ENCODE measurements around the gene PPP1R3E. TPM values are rescaled to one million over a fixed set of nuclear protein-coding genes. Genes with fewer than 3 reads are reported as not detected.
"Not testable (repeated sequence)": the region's sequence is repeated elsewhere in the genome, so short reads cannot be mapped to it uniquely, and the experiment has no call there.

PPP1R3E gene
- polyA plus RNA-seq, 1 of the 3 experiments (the other 2 are of a cell fraction), result 6.6 TPM

DNA sequence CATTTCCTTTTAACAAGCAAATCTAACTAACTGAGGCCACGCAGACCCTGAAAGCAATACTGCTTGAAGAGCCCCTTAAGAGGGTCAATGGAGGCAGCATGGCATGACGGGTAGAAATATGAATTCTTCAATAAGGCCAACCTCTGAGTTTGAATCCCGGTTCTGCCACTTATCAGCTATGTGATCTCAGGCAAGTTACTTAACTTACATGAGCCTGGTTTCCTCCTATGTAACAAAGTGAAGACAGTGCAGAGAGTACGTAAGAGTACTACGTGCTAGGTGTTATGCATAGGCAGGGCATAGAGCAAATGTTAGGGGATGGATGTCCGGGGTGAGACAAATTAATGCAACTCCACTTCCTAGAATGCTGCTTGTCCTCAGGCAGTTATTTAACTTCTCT lies 21.4 kb downstream of the PPP1R3E start:
- Histone ChIP-seq H3K9ac (no peak overlapping the region), H3K4me2 (no peak overlapping the region), H3F3A (replicated peaks; ENCODE audit: insufficient read depth) (peaks cover under 1% of the 10 kb centered on the region), H3K27ac (ENCODE audit: low read depth in 2 of 2, low read length in 1 of 2) (no peak overlapping the region), H3K9me3 (no peaks in the 10 kb centered on the region), H3K79me2 (ENCODE audit: insufficient read depth) (peaks cover 23% of the 10 kb centered on the region; the same call in 1 of the 2 replicates), H3K4me1 (ENCODE audit: control insufficient read depth in 1 of 2, insufficient read depth in 2 of 2, low read depth in 1 of 2, low read length in 1 of 2) (peaks cover 7 to 8% of the 10 kb centered on the region in 2 experiments; a peak in 3 of 4 replicates), H2AFZ (ENCODE audit: low read depth) (no peak overlapping the region), H3K27me3 (ENCODE audit: insufficient read depth) (no peaks in the 10 kb centered on the region), H4K20me1 (ENCODE audit: insufficient read depth) (no peaks in the 10 kb centered on the region), H3K4me3 (ENCODE audit: low read depth in 2 of 2, low read length in 1 of 2) (no peak overlapping the region), H3K36me3 (replicated peaks in 1 of 2; ENCODE audit: control insufficient read depth in 1 of 2, insufficient read depth in 2 of 2, low read length in 1 of 2) (no peaks in the 10 kb centered on the region), H3K9me2 (no peaks in the 10 kb centered on the region)
- 87% methylated on average over 6 of the region's 6 CpGs for WGBS (ENCODE audit: low lambda C conversion rate)
- TF ChIP-seq TAF1 (IDR thresholded peaks at IDR 0.05; ENCODE audit: borderline replicate concordance, low read depth, low read length) (no peak), CHD2 (IDR thresholded peaks at IDR 0.05; ENCODE audit: low read length, partially characterized antibody) (no peak), FOXM1 (IDR thresholded peaks at IDR 0.05; ENCODE audit: low read depth) (no peak), GATA2 (CRISPR knock-in tag; IDR thresholded peaks at IDR 0.05) (no peak), RAD21 (IDR thresholded peaks at IDR 0.05; ENCODE audit: low read length) (no peak), JUND (IDR thresholded peaks at IDR 0.05) (no peak), TEAD4 (IDR thresholded peaks at IDR 0.05; ENCODE audit: borderline replicate concordance, insufficient read depth) (no peak), RCOR1 (IDR thresholded peaks at IDR 0.05; ENCODE audit: low read length) (no peak)
- TF ChIP-seq, protein P1, sequence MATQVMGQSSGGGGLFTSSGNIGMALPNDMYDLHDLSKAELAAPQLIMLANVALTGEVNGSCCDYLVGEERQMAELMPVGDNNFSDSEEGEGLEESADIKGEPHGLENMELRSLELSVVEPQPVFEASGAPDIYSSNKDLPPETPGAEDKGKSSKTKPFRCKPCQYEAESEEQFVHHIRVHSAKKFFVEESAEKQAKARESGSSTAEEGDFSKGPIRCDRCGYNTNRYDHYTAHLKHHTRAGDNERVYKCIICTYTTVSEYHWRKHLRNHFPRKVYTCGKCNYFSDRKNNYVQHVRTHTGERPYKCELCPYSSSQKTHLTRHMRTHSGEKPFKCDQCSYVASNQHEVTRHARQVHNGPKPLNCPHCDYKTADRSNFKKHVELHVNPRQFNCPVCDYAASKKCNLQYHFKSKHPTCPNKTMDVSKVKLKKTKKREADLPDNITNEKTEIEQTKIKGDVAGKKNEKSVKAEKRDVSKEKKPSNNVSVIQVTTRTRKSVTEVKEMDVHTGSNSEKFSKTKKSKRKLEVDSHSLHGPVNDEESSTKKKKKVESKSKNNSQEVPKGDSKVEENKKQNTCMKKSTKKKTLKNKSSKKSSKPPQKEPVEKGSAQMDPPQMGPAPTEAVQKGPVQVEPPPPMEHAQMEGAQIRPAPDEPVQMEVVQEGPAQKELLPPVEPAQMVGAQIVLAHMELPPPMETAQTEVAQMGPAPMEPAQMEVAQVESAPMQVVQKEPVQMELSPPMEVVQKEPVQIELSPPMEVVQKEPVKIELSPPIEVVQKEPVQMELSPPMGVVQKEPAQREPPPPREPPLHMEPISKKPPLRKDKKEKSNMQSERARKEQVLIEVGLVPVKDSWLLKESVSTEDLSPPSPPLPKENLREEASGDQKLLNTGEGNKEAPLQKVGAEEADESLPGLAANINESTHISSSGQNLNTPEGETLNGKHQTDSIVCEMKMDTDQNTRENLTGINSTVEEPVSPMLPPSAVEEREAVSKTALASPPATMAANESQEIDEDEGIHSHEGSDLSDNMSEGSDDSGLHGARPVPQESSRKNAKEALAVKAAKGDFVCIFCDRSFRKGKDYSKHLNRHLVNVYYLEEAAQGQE (IDR thresholded peaks at IDR 0.05; ENCODE audit: low read depth, low read length), result no peak
- TF ChIP-seq, protein P2, sequence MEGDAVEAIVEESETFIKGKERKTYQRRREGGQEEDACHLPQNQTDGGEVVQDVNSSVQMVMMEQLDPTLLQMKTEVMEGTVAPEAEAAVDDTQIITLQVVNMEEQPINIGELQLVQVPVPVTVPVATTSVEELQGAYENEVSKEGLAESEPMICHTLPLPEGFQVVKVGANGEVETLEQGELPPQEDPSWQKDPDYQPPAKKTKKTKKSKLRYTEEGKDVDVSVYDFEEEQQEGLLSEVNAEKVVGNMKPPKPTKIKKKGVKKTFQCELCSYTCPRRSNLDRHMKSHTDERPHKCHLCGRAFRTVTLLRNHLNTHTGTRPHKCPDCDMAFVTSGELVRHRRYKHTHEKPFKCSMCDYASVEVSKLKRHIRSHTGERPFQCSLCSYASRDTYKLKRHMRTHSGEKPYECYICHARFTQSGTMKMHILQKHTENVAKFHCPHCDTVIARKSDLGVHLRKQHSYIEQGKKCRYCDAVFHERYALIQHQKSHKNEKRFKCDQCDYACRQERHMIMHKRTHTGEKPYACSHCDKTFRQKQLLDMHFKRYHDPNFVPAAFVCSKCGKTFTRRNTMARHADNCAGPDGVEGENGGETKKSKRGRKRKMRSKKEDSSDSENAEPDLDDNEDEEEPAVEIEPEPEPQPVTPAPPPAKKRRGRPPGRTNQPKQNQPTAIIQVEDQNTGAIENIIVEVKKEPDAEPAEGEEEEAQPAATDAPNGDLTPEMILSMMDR (IDR thresholded peaks at IDR 0.05), result no peak
- TF ChIP-seq, protein P3, sequence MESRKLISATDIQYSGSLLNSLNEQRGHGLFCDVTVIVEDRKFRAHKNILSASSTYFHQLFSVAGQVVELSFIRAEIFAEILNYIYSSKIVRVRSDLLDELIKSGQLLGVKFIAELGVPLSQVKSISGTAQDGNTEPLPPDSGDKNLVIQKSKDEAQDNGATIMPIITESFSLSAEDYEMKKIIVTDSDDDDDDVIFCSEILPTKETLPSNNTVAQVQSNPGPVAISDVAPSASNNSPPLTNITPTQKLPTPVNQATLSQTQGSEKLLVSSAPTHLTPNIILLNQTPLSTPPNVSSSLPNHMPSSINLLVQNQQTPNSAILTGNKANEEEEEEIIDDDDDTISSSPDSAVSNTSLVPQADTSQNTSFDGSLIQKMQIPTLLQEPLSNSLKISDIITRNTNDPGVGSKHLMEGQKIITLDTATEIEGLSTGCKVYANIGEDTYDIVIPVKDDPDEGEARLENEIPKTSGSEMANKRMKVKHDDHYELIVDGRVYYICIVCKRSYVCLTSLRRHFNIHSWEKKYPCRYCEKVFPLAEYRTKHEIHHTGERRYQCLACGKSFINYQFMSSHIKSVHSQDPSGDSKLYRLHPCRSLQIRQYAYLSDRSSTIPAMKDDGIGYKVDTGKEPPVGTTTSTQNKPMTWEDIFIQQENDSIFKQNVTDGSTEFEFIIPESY (IDR thresholded peaks at IDR 0.05; ENCODE audit: borderline replicate concordance, low read depth), result no peak
- TF ChIP-seq, protein P4, sequence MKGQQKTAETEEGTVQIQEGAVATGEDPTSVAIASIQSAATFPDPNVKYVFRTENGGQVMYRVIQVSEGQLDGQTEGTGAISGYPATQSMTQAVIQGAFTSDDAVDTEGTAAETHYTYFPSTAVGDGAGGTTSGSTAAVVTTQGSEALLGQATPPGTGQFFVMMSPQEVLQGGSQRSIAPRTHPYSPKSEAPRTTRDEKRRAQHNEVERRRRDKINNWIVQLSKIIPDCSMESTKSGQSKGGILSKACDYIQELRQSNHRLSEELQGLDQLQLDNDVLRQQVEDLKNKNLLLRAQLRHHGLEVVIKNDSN (IDR thresholded peaks at IDR 0.05; ENCODE audit: borderline replicate concordance, low read depth), result no peak
- TF ChIP-seq, protein P5, sequence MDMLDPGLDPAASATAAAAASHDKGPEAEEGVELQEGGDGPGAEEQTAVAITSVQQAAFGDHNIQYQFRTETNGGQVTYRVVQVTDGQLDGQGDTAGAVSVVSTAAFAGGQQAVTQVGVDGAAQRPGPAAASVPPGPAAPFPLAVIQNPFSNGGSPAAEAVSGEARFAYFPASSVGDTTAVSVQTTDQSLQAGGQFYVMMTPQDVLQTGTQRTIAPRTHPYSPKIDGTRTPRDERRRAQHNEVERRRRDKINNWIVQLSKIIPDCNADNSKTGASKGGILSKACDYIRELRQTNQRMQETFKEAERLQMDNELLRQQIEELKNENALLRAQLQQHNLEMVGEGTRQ (IDR thresholded peaks at IDR 0.05; ENCODE audit: borderline replicate concordance, low read depth, low read length), result no peak
- ChIA-PET CTCF (interaction anchor here (1.0 to 2.6 kb wide), 5 partner anchors 11 to 279 kb away, joined by 4 to 14 read pairs (median 9); no protein-coding TSS in a partner anchor), POLR2A (no interaction called here)
- DNase-seq, result no peak

DNA sequence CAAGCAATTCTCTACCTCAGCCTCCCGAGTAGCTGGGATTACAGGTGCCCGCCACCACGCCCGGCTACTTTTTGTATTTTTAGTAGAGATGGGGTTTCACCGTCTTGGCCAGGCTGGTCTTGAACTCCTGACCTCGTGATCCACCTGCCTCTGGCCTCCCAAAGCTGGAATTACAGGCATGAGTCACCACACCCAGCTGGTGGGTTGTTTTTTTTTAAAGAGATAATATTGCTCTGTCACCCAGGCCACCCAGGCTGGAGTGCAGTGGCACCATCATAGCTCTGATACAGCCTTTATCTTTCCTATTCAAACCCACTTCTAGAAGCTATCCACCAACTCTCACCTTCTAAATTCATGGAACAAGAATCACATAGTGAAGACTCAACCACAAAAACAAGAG lies 24.7 kb downstream of the PPP1R3E start:
- H3K9me2 ChIP-seq; H3K79me2 ChIP-seq (ENCODE audit: insufficient read depth); H3K4me1 ChIP-seq (ENCODE audit: control insufficient read depth in 1 of 2, insufficient read depth in 2 of 2, low read depth in 1 of 2, low read length in 1 of 2); H3K36me3 ChIP-seq (replicated peaks in 1 of 2; ENCODE audit: control insufficient read depth in 1 of 2, insufficient read depth in 2 of 2, low read length in 1 of 2); H4K20me1 ChIP-seq (ENCODE audit: insufficient read depth); H2AFZ ChIP-seq (ENCODE audit: low read depth); H3K4me2 ChIP-seq; H3F3A ChIP-seq (replicated peaks; ENCODE audit: insufficient read depth); H3K9me3 ChIP-seq; DNase-seq; H3K4me3 ChIP-seq (ENCODE audit: low read depth in 2 of 2, low read length in 1 of 2); POLR2A ChIA-PET; H3K27ac ChIP-seq (ENCODE audit: low read depth in 2 of 2, low read length in 1 of 2); H3K27me3 ChIP-seq (ENCODE audit: insufficient read depth); H3K9ac ChIP-seq: not testable (repeated sequence)
- CTCF ChIA-PET, result interaction anchor here (0.8 to 1.9 kb wide), 3 partner anchors 13 to 157 kb away, joined by 3 to 5 read pairs (median 3); no protein-coding TSS in a partner anchor
- WGBS (ENCODE audit: low lambda C conversion rate), result 91% methylated on average over 6 of the region's 6 CpGs

Data from SK-N-SH (cell line).